HepG2 (cell line): ENCODE data around the gene MS4A6E.

Experiments
- ARID2 ChIP-seq: sonication (generic); formaldehyde crosslinking; IDR thresholded peaks from 2 replicates; pipeline ENCODE4 v1.8.1; 2022; ENCODE audit warnings: mild to moderate bottlenecking, missing genetic modification reagents, borderline replicate concordance
- CHD2 ChIP-seq: IDR thresholded peaks from 2 replicates; pipeline ENCODE4 v1.6.1; 2011; ENCODE audit warnings: low read depth, low read length, improper control_type of control experiment
- GABPB1 ChIP-seq: IDR thresholded peaks from 2 replicates; pipeline ENCODE4 v1.6.1; 2016; ENCODE audit warnings: mild to moderate bottlenecking, missing genetic modification reagents, moderate library complexity, missing compliant biosample characterization
- HNRNPL ChIP-seq: fragments of 200-400 bp; formaldehyde crosslinking; IDR thresholded peaks from 2 replicates; pipeline ENCODE4 v1.6.1; 2017; ENCODE audit warnings: mild to moderate bottlenecking, low read depth, low read length
- RAD21 ChIP-seq: fragments of 450-650 bp; formaldehyde crosslinking; IDR thresholded peaks from 2 replicates; pipeline ENCODE4 v1.5.0; 2020; ENCODE audit warnings: mild to moderate bottlenecking
- SIN3A ChIP-seq: IDR thresholded peaks from 2 replicates; pipeline ENCODE4 v1.6.1; 2011; ENCODE audit warnings: low read depth, mild to moderate bottlenecking, control low read depth, low read length, borderline replicate concordance
- SOX6 ChIP-seq, 2 experiments: fragments of 450-650 bp in 1 of 2; sonication (generic) in 1 of 2; formaldehyde crosslinking in 1 of 2; IDR thresholded peaks; 2 replicates each; pipeline versions ENCODE4 v1.4.0 to v1.6.1; 2017 to 2020; ENCODE audit warnings: antibody characterized with exemption in 1 of 2, mild to moderate bottlenecking in 1 of 2, missing genetic modification reagents in 1 of 2
- ZNF234 ChIP-seq: sonication (generic); formaldehyde crosslinking; conservative IDR thresholded peaks from 2 replicates; pipeline ENCODE4 v1.5.1; 2020; ENCODE audit warnings: mild to moderate bottlenecking, missing genetic modification reagents
- ZNF274 ChIP-seq: sonication (generic); formaldehyde crosslinking; IDR thresholded peaks from 2 replicates; pipeline ENCODE4 v1.5.1; 2020; ENCODE audit warnings: mild to moderate bottlenecking, missing genetic modification reagents
- ZNF790 ChIP-seq: sonication (generic); formaldehyde crosslinking; IDR thresholded peaks from 2 replicates; pipeline ENCODE4 v1.8.0; 2022; ENCODE audit warnings: missing genetic modification reagents, mild to moderate bottlenecking, borderline replicate concordance
- TF ChIP-seq, protein P1 (sequence below): sonication (generic); formaldehyde crosslinking; IDR thresholded peaks from 2 replicates; pipeline ENCODE4 v1.5.0; 2020; ENCODE audit warnings: missing genetic modification reagents
- TF ChIP-seq, protein P2 (sequence below): sonication (generic); formaldehyde crosslinking; IDR thresholded peaks from 2 replicates; pipeline ENCODE4 v1.5.0; 2020; ENCODE audit warnings: mild to moderate bottlenecking, missing genetic modification reagents, moderate library complexity
- TF ChIP-seq, protein P3 (sequence below): sonication (generic); formaldehyde crosslinking; IDR thresholded peaks from 2 replicates; pipeline ENCODE4 v1.8.0; 2022; ENCODE audit warnings: mild to moderate bottlenecking, missing genetic modification reagents; ENCODE audit not compliant: insufficient replicate concordance
- TF ChIP-seq, protein P4 (sequence below): sonication (generic); formaldehyde crosslinking; IDR thresholded peaks from 2 replicates; pipeline ENCODE4 v1.4.0; 2020; ENCODE audit warnings: low read depth, mild to moderate bottlenecking, missing genetic modification reagents

DNA sequence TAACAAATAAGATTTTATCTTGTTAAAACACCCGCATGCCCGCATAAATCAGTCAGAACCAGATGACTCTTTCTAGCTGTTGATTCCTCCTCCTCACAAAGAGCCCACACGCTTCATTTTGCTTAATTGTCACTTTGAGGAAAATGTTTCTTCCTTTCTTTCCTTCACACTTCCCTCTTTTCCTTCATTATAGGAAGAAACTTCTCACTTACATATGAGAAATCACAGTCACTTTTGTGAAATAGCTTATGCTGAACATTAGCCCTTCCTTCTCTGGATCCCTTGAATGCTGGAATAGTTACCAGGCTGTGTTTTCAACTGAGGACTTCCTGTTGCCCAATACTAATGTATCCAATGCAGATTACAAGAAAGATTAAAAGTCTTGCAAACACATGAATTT, 5.8 kb downstream of the MS4A6E start:
- TF ChIP-seq, protein P1, sequence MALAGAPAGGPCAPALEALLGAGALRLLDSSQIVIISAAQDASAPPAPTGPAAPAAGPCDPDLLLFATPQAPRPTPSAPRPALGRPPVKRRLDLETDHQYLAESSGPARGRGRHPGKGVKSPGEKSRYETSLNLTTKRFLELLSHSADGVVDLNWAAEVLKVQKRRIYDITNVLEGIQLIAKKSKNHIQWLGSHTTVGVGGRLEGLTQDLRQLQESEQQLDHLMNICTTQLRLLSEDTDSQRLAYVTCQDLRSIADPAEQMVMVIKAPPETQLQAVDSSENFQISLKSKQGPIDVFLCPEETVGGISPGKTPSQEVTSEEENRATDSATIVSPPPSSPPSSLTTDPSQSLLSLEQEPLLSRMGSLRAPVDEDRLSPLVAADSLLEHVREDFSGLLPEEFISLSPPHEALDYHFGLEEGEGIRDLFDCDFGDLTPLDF (CRISPR knock-in tag): no peak
- TF ChIP-seq GABPB1 (CRISPR knock-in tag) (no peak), HNRNPL (no peak), ZNF274 (CRISPR knock-in tag) (no peak), ZNF234 (CRISPR knock-in tag) (no peak), SOX6 (IDR thresholded peaks at IDR 0.05) (no peak), SOX6 (CRISPR knock-in tag; IDR thresholded peaks at IDR 0.05) (no peak), ARID2 (CRISPR knock-in tag) (no peak), CHD2 (no peak), SIN3A (no peak), ZNF790 (no peak), RAD21 (CRISPR knock-in tag) (no peak)
- TF ChIP-seq, protein P2, sequence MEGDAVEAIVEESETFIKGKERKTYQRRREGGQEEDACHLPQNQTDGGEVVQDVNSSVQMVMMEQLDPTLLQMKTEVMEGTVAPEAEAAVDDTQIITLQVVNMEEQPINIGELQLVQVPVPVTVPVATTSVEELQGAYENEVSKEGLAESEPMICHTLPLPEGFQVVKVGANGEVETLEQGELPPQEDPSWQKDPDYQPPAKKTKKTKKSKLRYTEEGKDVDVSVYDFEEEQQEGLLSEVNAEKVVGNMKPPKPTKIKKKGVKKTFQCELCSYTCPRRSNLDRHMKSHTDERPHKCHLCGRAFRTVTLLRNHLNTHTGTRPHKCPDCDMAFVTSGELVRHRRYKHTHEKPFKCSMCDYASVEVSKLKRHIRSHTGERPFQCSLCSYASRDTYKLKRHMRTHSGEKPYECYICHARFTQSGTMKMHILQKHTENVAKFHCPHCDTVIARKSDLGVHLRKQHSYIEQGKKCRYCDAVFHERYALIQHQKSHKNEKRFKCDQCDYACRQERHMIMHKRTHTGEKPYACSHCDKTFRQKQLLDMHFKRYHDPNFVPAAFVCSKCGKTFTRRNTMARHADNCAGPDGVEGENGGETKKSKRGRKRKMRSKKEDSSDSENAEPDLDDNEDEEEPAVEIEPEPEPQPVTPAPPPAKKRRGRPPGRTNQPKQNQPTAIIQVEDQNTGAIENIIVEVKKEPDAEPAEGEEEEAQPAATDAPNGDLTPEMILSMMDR (CRISPR knock-in tag): no peak
- TF ChIP-seq, protein P3, sequence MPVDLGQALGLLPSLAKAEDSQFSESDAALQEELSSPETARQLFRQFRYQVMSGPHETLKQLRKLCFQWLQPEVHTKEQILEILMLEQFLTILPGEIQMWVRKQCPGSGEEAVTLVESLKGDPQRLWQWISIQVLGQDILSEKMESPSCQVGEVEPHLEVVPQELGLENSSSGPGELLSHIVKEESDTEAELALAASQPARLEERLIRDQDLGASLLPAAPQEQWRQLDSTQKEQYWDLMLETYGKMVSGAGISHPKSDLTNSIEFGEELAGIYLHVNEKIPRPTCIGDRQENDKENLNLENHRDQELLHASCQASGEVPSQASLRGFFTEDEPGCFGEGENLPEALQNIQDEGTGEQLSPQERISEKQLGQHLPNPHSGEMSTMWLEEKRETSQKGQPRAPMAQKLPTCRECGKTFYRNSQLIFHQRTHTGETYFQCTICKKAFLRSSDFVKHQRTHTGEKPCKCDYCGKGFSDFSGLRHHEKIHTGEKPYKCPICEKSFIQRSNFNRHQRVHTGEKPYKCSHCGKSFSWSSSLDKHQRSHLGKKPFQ: no peak
- TF ChIP-seq, protein P4, sequence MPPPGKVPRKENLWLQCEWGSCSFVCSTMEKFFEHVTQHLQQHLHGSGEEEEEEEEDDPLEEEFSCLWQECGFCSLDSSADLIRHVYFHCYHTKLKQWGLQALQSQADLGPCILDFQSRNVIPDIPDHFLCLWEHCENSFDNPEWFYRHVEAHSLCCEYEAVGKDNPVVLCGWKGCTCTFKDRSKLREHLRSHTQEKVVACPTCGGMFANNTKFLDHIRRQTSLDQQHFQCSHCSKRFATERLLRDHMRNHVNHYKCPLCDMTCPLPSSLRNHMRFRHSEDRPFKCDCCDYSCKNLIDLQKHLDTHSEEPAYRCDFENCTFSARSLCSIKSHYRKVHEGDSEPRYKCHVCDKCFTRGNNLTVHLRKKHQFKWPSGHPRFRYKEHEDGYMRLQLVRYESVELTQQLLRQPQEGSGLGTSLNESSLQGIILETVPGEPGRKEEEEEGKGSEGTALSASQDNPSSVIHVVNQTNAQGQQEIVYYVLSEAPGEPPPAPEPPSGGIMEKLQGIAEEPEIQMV: no peak
